A549 treated with CORT108297 at 1 μM for 4 hours (cell line): ENCODE data around the gene PPID. TPM values are rescaled to one million over a fixed set of nuclear protein-coding genes. Genes with fewer than 3 reads are reported as not detected.

Source experiments
- total RNA-seq: library from RNA; stranded (reverse); fragments of 200-300 nt; extraction: Qiagen RNA extraction; gene quantifications from 5 replicates; pipeline ENCODE4 v1.2.3, GENCODE V29; 2022

Gene PPID
- total RNA-seq = 34.8 to 43.3 TPM (median 37.4 TPM) in 5 replicates

DNA sequence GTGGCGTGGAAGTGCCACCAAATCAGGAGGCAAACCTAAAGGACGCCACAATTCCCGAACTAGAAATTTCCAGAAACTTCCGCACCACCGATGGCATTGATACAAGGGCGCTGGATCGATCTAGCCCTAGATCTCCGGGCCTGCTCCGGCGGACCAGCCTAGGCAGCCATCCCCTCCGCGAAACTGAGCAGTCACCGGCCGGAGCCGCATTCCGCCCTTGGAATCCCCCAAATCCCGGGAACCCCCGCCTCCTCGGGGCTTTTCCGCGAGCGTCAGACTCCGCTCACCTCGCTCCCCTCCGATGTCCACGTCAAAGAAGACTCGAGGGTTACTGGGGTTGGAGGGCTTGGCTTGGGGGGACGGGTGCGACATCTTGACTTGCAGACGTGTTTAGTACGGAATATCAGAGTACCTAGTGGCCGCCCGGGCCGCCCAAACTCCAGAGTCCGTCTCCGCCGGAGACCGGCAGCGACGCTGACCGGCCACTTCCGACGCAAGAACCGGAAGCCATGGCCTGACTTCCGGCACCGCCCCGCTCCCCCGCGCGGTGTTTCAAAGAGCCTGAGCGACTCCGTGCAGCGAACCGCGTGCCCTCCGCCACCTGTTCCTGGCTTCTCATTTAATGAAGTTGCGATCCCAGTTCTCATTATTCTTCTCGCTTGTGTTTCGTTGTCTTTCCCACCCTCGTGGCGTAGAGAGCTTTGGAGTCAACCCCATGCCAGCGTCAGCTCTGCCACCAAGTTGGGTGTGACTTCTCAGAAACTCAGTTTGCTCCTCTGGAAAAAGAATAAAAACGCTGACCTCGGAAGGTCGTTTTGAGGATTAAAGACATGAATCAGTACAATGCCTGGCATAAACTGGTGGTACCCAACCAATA, at the start of gene PPID:
Gene PPID, minus strand, starts transcription at position 480 of the 877 bp plus-strand sequence. Its CDS starts 108 bp downstream, at position 372.

DNA sequence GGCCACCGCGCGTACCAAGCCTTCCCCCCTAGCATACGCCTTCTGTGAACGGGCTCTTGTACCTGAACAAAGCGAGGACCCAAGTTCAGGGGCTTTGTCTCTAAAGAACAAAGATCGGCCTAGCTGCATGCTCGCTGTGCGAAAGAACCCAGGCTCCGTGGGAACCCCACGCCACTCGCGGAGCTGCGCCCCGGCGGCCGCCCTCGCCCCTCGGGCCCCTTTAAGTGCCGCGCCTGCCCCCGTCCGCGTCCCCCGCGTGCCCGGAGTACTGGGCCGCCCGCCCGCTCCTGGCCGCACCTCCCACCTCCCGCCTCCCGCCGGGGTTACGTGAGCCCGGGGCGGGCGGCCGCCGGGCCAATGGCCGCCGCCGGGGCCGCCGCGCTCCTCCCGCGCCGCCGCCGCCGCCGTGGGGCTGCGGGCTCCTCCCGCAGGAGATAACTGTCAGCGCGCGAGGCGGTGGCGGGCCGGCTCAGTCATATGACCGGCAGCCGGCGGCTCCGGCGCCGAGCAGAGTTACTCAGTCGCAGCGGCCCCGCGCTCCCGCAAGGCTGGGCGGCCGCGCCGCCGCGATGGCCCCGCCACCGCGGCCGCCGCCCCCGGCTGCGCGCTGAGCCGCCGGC, 45.5 kb upstream of the PPID start, which contains the start of gene FNIP2:
Gene FNIP2, plus strand, starts transcription at position 472 of the 620 bp plus-strand sequence. CDS start 187 bp downstream, outside the sequence.

DNA sequence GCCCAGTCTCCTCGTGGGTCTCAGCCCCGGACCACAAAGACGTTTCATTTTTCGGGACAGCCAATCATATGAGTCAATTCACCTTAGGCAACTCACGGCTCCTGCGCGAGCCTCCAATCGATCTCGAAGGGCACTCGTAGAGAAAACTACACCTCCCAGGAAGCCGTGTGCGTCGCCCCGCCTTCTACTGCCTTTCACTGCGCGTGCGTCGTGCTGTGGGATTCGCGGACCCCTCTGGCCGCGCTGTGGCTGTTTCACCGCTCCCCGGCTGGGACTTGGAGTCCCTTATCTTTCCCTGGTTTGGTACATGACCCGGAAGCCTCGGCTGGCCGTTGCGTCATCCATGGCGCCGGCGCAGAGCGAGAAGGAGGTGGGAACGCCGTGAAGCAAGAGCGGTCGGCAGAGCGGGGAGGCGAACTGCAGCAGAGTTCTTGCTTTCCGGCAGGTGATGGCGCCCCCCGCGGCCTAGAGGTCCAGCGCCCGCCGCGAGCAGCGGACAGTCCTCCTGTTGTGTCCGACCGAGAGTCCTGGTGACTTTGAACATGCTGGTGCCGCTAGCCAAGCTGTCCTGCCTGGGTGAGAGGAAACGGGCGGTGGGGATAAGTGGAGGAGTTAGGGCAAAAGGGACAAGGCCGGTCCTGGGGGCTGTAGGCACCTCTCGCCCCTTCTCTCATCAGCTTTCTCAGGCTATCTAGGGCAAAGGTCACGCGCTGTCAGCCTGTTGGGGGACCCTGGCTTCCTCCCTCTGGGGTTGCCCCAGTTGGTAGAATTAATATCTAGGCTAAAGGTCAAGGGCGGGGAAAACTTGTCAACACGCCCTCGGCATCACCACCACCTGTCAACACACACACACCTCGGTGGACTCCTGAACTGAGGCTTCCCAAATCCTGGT, 51.0 kb downstream of the PPID start, which contains the start of gene ETFDH:
Gene ETFDH, plus strand, starts transcription at position 382 of the 892 bp plus-strand sequence. Its CDS starts 161 bp downstream, at position 543.

DNA sequence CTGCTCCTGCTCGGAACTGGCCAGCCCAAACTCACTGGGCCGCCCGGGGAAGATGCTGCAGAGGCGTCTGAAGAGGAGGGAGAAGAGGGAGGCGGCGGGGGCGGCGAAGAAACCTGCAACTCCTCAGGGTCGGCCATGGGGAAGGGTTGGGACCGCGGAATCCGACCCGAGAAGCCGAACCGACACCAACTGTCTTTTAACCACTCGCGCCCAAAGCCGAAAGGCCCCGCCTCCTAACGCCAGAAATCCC, 51.6 kb downstream of the PPID start, which contains the start of gene C4orf46:
Gene C4orf46, minus strand, starts transcription at position 223 of the 250 bp plus-strand sequence. Its CDS starts 86 bp downstream, at position 137.

Other genes starting within 250 kb of the PPID start
- gene RXFP1, start 201.5 kb downstream of the PPID start, total RNA-seq = not detected in 5 replicates
- gene C4orf46, start 51.5 kb downstream of the PPID start, total RNA-seq = 6.5 to 9.3 TPM (median 8.3 TPM) in 5 replicates
- 4.9 to 5.2 TPM (median 5.0 TPM) in 5 replicates for gene ETFDH, start 51.1 kb downstream of the PPID start, total RNA-seq
- 3.6 to 5.6 TPM (median 4.2 TPM) in 5 replicates for gene FNIP2, start 45.6 kb upstream of the PPID start, total RNA-seq